DOHH2 (cell line): ENCODE data around the gene PHKA2.

Experiments used
- H3F3A ChIP-seq: fragments of 200-600 bp; sonication (generic), shearing (Covaris generic); 2 replicates; pipeline ENCODE4 v1.6.0; 2016; ENCODE audit warnings: antibody characterized with exemption, mild to moderate bottlenecking; ENCODE audit not compliant: control insufficient read depth, insufficient read depth
- H3K27ac ChIP-seq: fragments of 200-600 bp; sonication (generic); 2 replicates; pipeline ENCODE4 v1.5.1; 2014; ENCODE audit warnings: low read depth, mild to moderate bottlenecking, low read length, moderate library complexity
- H3K27me3 ChIP-seq: fragments of 200-600 bp; sonication (generic); 2 replicates; pipeline ENCODE4 v1.6.1; 2014; ENCODE audit warnings: mild to moderate bottlenecking, low read length, mixed read lengths; ENCODE audit not compliant: control insufficient read depth
- H3K36me3 ChIP-seq: fragments of 200-600 bp; sonication (generic); 2 replicates; pipeline ENCODE4 v1.6.1; 2014; ENCODE audit warnings: mild to moderate bottlenecking, low read length, moderate library complexity, mixed read lengths; ENCODE audit not compliant: control insufficient read depth
- H3K4me1 ChIP-seq: fragments of 200-600 bp; sonication (generic); 2 replicates; pipeline ENCODE4 v1.6.1; 2014; ENCODE audit warnings: mild to moderate bottlenecking, low read length, mixed read lengths; ENCODE audit not compliant: control insufficient read depth
- H3K4me2 ChIP-seq: fragments of 200-600 bp; sonication (generic); 2 replicates; pipeline ENCODE4 v1.6.0; 2014; ENCODE audit warnings: mild to moderate bottlenecking, low read length, moderate library complexity
- H3K4me3 ChIP-seq: fragments of 200-600 bp; sonication (generic); 2 replicates; pipeline ENCODE4 v1.5.1; 2014; ENCODE audit warnings: mild to moderate bottlenecking, low read length, mixed read lengths
- H3K79me2 ChIP-seq: fragments of 200-600 bp; sonication (generic); 2 replicates; pipeline ENCODE4 v1.6.1; 2014; ENCODE audit warnings: mild to moderate bottlenecking, low read length, mixed read lengths; ENCODE audit not compliant: control insufficient read depth
- H3K9me2 ChIP-seq: fragments of 200-600 bp; sonication (generic); replicated peaks from 2 replicates; pipeline ENCODE4 v1.6.1; 2014; ENCODE audit warnings: mild to moderate bottlenecking, low read length, mixed read lengths; ENCODE audit not compliant: control insufficient read depth
- H3K9me3 ChIP-seq: fragments of 200-600 bp; sonication (generic); 2 replicates; pipeline ENCODE4 v1.6.1; 2014; ENCODE audit warnings: antibody characterized with exemption, low read length, mixed read lengths; ENCODE audit not compliant: control insufficient read depth, insufficient read depth
- H4K20me1 ChIP-seq: fragments of 200-600 bp; sonication (generic); 2 replicates; pipeline ENCODE4 v1.6.0; 2014; ENCODE audit warnings: low read depth, mild to moderate bottlenecking, antibody characterized with exemption, low read length, moderate library complexity; ENCODE audit not compliant: control insufficient read depth, insufficient read depth
- CTCF ChIP-seq: fragments of 200-600 bp; sonication (generic); IDR thresholded peaks from one replicate; pipeline ENCODE4 v1.5.1; 2014; ENCODE audit warnings: antibody characterized with exemption, mild to moderate bottlenecking, low read depth, low read length; ENCODE audit not compliant: poor library complexity, severe bottlenecking
- EZH2phosphoT487 ChIP-seq: fragments of 200-600 bp; sonication (generic); IDR thresholded peaks from 2 replicates; pipeline ENCODE4 v1.6.1; 2017; ENCODE audit warnings: borderline replicate concordance, mild to moderate bottlenecking, antibody characterized with exemption, low read length, moderate library complexity, mixed read lengths

The PHKA2 gene

GRCh38 chrX:18873836-18874235 is 110.1 kb downstream of the PHKA2 start:
- H3K27me3 ChIP-seq, result no peaks in the 10 kb centered on the region
- no peaks in the 10 kb centered on the region for H3K4me1 ChIP-seq
- no peaks in the 10 kb centered on the region for H3K36me3 ChIP-seq
- no peak overlapping the region for H3K27ac ChIP-seq
- no peaks in the 10 kb centered on the region for H3K9me2 ChIP-seq
- H4K20me1 ChIP-seq, result no peaks in the 10 kb centered on the region
- H3F3A ChIP-seq, result no peaks in the 10 kb centered on the region
- no peak overlapping the region for H3K4me3 ChIP-seq
- TF ChIP-seq EZH2phosphoT487, result no peak
- TF ChIP-seq CTCF, result no peak
- no peak overlapping the region for H3K4me2 ChIP-seq
- H3K9me3 ChIP-seq, result no peaks in the 10 kb centered on the region
- no peaks in the 10 kb centered on the region for H3K79me2 ChIP-seq

DNA sequence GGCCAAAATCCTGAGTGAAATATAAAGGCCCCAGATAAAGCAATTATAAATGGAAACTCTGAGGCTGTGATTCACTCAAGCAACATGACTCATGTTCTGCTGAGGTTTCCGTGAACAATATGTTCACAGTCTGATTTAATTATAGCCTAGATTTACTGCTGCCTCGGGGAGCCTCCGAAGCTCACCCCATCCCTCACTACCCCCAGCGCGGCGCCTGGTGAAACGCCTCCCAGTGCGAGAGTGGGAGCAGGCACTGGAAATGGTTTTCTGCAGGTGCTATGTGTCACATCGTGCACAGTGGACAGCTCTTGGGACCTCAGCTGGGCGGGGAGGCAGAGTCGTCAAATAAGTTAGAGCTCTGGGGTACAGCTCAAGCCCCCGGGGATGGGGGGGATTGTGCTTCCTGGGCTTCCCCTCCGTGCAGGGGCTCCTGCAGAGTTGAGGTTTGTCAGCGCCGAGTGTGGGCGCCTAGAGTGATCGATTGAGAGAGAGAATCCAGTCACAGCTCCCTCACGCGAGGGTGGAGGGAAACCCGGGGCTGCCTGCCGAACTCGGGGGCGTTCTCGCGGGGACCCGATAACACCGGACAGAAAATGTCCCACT is 110.6 kb downstream of the PHKA2 start:
- Histone ChIP-seq H4K20me1 (no peaks in the 10 kb centered on the region), H3K4me1 (no peaks in the 10 kb centered on the region), H3K4me2 (no peak overlapping the region), H3K27me3 (no peaks in the 10 kb centered on the region), H3K79me2 (no peaks in the 10 kb centered on the region), H3K4me3 (no peak overlapping the region), H3K9me3 (no peaks in the 10 kb centered on the region), H3K36me3 (no peaks in the 10 kb centered on the region), H3K9me2 (no peaks in the 10 kb centered on the region), H3K27ac (no peak overlapping the region), H3F3A (no peaks in the 10 kb centered on the region)
- TF ChIP-seq EZH2phosphoT487 (no peak), CTCF (no peak)

DNA sequence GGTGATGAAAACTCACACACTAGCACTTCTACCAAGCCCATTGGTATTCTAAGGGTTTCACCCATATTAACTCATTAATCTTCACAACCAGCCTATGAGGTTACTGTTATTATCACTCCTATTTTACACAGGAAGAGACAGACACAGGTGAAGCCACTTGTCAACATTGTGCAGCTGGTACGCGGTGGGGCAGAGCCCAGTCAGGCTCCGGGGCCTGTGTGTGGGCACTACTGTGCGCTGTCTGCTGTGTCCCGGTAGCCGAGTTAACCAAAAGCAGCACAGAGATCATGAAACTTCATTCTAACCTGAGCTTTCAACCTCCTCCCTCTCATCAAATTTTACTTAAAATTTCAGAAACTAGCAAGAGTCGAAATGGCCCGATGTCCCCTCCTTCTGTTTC is 111.3 kb downstream of the PHKA2 start:
- H3K4me2 ChIP-seq, result no peak overlapping the region

More for the DNA sequence above, 111.3 kb downstream of the PHKA2 start:
- H3K36me3 ChIP-seq, result no peaks in the 10 kb centered on the region
- H3K9me3 ChIP-seq, result no peaks in the 10 kb centered on the region
- no peaks in the 10 kb centered on the region for H3K79me2 ChIP-seq
- H3F3A ChIP-seq, result no peaks in the 10 kb centered on the region
- H3K27ac ChIP-seq, result no peak overlapping the region
- H3K4me1 ChIP-seq, result no peaks in the 10 kb centered on the region
- no peak overlapping the region for H3K4me3 ChIP-seq
- no peaks in the 10 kb centered on the region for H3K27me3 ChIP-seq
- no peak for TF ChIP-seq CTCF
- no peak for TF ChIP-seq EZH2phosphoT487
- H4K20me1 ChIP-seq, result no peaks in the 10 kb centered on the region
- H3K9me2 ChIP-seq, result no peaks in the 10 kb centered on the region
